IPS-18c (cell line): Measurements from ENCODE around the gene EVX1.

Experiments used
- H3K4me3 ChIP-seq: 2 replicates; pipeline ENCODE4 v1.7.0; 2013; ENCODE audit warnings: low read depth, mild to moderate bottlenecking, low read length, moderate library complexity; ENCODE audit not compliant: insufficient read depth
- H3K9me3 ChIP-seq: one replicate; pipeline ENCODE4 v1.6.1; 2013; ENCODE audit warnings: mild to moderate bottlenecking, low read length, moderate library complexity; ENCODE audit not compliant: control insufficient read depth, insufficient read depth

The EVX1 gene

DNA sequence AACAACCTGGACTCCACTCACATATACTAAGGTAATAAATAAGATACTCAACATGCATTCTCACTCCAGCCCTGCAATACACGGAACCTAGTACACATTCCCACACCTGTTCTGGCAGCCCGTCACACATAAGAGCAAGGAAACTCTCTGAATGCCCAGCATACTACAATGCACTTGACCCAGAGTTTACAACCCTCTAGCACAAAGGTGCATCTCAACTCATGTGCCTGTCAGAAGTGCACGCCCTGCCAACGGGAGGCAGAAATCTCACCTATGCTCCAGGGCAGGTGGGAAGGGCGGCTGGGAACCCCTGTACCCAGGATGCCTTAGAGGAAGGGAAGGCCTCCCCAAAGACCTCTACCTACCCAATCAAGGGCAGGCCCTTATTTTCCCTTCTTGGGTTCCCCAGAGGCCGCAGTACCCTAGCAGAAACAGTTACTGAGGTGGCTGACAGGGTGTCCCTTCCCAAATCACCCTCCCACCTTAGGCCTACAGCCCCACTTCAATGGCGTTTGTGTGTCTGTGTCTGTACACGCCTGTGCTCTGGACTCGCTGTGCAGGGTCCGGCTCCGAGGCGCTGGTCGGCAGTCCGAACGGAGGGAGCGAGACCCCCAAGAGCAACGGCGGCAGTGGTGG, 2.0 kb downstream of the EVX1 start:
- peaks cover 7% of the 10 kb centered on the region for H3K9me3 ChIP-seq
- no peak overlapping the region for H3K4me3 ChIP-seq

DNA sequence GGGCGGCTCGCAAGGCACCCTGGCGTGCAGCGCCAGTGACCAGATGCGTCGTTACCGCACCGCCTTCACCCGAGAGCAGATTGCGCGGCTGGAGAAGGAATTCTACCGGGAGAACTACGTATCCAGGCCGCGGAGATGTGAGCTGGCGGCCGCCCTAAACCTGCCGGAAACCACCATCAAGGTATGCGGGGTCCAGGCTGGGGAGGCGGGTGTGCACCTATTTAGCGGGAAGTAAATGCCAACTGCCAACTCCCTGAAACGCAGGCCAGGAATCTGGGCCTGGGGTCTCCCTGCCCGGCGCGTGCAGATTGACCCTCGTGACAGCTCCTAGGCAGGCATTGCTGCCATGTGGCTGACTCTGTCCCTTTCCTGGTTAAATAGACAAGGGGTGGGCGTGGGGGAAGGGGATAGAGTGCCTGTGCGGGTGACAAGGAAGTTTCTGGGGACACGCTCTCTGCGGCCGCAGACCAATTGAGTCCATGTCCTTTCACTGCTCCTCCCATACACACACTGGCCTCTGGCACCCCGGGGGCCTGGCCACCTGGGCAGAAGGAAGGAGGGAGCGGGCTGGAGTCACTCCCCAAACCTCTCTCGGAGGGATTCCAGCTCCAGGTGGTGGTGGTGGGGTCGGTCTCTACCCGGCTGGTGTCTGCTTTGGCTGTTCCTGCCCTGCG, 2.7 kb downstream of the EVX1 start:
- Histone ChIP-seq H3K9me3 (peaks cover 5% of the 10 kb centered on the region), H3K4me3 (peak overlapping the region; percentile 43; the same call in 1 of the 2 replicates)

DNA sequence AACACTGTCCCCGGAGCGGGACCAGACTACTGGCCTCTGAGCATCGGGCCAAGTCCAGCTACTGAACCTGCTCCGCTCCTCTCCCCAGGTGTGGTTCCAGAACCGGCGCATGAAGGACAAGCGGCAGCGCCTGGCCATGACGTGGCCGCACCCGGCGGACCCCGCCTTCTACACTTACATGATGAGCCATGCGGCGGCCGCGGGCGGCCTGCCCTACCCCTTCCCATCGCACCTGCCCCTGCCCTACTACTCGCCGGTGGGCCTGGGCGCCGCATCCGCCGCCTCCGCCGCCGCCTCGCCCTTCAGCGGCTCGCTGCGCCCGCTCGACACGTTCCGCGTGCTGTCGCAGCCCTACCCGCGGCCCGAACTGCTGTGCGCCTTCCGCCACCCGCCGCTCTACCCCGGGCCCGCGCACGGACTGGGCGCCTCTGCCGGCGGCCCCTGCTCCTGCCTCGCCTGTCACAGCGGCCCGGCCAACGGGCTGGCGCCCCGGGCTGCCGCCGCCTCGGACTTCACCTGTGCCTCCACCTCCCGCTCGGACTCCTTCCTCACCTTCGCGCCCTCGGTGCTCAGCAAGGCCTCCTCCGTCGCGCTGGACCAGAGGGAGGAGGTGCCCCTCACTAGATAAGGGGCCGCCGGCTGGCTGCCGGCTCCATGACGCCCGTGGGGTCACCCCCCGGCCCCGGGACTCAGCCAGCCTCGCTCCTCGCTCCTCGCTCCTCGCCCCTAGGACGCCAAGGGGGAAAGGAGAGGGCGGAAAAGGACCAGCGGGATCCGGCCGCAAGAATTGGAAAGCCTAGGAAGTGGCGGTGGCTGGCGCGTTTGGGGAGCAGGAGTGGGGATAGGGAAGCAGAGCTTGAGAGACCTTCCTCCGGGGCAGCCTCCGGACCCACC, 3.4 kb downstream of the EVX1 start:
- peaks cover 5% of the 10 kb centered on the region for H3K9me3 ChIP-seq
- peak overlapping the region; percentile 43 for H3K4me3 ChIP-seq

DNA sequence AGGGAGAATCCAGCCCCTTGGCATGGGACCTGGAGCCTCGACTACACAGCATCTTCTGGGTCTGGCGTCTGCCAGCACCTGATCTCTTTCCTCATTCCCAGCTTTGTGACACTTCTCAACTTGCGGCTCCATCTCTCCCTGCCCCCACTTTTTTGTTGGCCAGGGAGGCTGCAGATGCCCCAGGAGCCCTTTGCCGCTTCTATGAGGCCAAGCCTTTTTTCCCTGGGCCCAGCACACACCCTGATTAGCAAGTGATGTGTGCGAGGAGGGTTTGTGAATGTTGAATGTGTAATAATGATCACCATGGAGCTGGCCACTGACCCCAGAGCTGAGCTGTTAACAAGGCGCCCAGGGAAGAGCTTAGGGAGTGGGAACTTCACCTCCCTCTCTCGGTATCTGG, 4.4 kb downstream of the EVX1 start:
- H3K9me3 ChIP-seq = peaks cover 5% of the 10 kb centered on the region
- no peak overlapping the region for H3K4me3 ChIP-seq

DNA sequence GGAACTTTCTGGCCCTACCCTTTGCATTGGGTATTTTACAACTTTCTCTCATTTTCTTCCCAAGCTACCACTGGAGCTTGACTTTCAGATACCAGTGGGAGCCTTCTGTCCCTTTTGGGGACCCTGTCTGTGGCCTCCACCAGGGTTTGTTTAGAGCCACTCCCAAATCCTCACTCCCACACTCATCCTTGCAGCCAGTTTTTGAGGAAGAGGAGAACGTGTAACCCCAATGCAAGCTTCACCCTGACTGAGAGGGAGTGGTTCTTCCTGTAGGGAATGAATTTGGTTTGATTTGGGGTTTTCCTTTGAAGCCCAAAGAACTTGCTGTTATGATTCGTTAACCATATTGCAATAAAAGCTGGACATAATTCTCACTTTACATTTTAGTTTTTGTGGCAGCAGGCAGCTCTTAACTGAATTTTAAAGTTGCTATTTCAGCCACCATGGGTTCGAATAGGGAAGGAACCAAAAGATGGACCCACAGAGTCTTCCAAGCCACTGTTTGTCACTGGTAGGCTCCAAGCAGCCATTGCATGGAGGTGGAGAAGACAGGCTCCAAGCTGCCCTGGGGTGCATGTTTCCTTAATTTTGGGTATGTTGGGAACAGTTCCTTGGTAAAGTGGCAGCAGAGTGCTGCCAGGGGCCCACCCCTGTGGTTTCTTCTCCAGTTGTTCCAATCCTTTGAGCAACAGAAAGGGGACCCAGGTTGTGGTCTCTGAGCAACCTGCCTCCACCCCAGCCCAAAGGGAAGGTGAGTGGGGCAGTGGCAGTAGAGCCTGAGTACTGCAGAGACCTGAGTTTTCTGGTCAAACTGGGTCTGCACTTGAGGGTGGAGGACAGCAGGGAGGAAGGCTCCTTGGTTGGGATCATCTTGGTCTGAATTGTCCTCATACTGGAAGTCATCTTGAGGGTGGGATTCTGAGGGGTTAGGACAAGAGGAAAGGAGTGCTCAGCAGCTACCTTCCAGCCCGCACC, 5.1 kb downstream of the EVX1 start:
- no peak overlapping the region for H3K4me3 ChIP-seq
- H3K9me3 ChIP-seq = peaks cover 5% of the 10 kb centered on the region

DNA sequence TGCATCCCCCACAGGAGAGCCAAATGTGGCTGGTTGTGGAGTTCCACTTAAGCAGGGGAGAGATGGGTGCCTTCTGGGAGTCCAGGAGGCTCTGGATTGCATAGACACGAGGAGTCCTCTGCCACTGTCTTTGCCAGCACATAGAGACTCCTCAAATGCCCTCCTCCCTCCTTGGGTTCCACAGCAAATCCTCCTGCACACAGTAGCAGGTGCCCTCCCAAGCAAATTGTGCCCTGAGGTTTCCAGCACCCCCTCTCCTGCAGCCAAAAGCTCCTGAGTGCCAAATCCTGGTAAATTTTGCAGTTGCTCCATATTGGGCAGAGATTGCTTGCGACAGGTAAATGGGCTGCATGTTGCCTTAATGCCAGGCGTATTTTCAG, 5.8 kb downstream of the EVX1 start:
- Histone ChIP-seq H3K9me3 (peaks cover 5% of the 10 kb centered on the region), H3K4me3 (no peak overlapping the region)

DNA sequence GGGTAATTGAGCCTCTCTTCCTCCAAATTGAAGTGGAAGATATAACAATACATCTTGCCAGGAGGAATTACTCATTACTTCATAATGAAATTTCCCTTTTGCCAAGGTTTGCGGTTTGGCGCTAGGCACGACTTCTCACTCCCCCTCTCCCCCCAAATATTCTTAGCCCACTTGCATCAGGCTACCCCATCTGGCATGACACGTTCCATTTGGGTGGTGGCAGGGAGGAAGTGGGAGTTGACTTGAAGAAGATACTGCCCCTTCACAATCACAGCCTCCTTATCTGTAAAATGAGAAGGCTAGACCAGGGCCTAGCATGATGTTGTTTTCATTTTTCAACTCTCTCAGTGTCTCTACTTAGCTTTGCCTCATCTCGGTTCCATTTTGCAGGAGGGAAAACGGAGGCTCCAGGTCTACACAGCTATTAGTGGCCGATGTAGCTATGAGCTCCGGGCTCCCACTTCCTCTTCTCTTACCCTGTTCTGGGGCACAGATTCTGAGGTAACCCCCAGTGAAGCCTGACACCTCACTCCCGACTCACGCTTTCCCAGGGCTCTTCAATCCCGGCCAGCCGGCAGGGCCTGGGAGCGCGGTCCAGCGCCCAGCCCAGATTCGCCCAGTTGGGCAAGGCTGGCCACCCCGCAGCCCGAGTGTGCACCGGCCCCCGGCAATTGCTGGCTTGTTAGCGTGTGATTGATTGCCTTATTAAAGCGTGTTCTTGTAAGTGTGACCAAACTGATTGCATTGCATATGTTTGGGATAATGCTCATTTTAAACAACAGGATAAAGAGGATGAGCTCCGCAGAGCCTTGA, 6.5 kb downstream of the EVX1 start:
- H3K9me3 ChIP-seq = peaks cover 5% of the 10 kb centered on the region
- no peak overlapping the region for H3K4me3 ChIP-seq

DNA sequence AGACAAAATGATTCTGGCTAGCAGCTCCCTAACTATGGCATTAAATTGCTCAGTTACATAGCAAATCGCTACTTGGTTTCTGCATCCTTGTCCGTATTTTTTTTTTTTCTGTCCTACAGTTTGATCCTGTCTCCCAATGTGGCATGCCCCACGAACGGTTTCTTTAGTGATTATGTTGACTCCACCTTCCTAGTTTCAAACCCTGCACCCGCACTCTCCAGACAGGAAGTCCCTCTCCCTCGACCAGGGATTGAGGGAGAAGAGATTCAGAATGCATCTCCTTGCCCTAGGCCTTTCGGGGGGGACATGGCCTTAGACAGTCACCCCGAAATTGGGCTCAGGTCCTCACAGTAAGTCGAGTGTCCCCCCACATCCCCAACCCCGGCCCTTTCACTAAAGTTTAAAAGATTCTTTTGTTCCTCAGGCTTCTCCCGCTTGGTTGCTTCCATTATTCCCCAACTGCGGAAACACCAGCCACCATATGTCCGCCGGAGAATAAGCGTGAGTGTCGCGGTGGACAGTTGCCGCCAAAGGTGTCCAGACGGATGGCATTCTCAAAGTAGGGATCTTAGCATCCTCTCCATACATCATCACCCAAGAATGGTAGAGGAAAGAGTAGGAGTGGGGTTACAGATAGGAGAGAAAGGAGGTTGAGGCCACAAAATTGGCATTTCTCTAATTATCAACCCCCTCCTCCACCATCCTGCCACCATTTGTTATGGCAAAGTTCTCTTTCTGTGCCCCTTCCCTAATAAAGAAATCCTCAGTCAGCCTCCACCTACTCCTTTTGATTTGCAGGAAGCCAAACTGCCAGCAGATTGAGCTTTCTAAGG, 7.3 kb downstream of the EVX1 start:
- H3K9me3 ChIP-seq = peaks cover 5% of the 10 kb centered on the region

DNA sequence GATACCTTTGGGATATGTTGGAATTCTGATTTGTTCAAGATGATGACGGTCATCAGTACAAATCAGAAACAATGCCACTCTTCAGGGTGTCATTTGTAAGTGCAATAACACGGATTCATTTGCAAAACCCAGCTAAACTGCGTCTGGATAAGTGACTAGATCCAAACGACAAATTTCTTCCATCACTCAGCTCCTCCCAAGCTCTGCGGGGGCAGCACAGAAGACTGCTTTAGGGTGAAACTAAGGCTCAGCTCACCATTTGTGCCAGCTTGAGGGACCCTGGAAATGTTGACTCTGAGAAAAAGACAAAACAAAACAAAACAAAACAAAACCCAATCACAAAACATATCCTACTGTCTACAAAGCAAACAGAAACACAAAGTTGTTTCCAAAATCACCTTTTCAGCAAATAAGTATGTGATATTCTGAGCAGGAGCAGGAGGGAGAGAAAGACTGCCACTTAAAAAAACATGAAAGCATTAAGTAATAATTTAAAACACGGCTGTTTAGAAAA, 8.0 kb downstream of the EVX1 start:
- Histone ChIP-seq H3K4me3 (no peak overlapping the region), H3K9me3 (peaks cover 5% of the 10 kb centered on the region)

More for the DNA sequence above, 7.3 kb downstream of the EVX1 start:
- no peak overlapping the region for H3K4me3 ChIP-seq

DNA sequence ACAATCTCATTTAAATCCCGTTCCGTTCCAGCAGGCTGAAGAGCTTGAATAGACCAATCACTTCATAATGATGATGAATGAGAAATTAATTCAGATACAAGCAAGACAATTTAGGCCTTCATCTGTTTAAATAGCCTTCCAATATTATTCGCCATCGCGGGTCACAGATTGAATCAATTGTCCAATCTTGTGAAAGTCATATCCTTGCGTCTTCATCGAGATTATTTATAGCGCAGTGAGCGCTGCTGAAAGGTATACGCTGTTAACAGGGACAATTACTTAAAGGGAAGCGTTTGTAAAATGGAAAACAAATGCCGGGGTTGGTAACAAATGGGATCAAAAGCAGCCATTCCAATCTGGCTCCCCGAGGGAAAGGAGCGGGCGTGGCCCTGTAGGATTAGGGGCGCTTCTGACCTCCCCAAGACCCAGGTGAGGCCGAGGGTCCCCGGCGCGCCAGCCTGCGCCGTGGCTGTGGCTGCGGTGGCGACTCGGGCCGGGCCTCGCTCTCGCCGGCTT, 8.6 kb downstream of the EVX1 start:
- H3K9me3 ChIP-seq = peaks cover 4% of the 10 kb centered on the region
- peak overlapping the region; percentile 38 for H3K4me3 ChIP-seq

DNA sequence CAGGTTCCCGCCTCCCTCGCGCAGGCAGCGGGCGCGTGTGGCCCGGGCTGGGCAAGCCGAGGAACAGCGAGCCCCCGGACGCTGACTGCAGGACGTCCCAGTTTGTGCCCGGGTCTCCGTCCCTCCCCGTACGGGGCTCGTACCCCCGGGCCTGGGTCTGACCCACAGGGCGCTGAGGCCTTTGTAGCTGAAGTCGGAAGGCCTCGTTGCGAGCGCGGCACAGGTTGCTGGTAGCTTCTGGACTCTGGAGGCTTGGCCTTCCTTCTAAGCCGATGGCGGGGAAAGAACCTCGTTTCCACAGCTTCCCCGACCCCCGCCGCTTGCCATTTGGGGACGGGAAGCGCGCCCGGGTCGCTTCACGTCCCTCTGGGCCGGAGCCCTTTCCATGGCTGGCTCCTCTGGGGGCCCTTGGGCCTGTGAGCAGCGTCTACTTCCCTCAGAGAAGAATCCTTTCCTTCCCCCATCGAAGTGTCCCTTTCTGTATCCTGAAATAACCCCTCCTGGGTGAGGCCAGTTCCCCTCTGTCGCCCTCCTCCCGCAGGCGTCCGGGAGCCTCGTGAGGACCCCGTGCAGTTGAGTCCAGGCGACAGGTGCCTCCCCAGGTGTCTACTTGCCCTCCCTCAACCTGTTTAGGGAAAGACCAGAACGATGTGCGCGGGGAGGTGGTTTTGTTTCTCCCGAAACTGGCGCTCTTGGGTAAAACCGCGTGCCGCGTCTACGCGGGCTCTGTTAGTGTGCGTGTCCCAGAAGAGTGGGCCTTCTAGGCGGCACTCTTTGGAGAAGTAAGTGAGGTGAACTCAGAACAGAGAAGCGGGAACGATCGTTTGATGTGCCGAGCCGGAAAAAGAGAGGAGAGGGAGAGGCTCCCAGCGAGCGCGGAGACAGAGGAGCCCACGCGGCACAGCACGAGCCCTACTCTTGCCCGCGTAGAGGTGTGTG, 9.3 kb downstream of the EVX1 start:
- Histone ChIP-seq H3K9me3 (no peaks in the 10 kb centered on the region), H3K4me3 (peak overlapping the region; percentile 38)

DNA sequence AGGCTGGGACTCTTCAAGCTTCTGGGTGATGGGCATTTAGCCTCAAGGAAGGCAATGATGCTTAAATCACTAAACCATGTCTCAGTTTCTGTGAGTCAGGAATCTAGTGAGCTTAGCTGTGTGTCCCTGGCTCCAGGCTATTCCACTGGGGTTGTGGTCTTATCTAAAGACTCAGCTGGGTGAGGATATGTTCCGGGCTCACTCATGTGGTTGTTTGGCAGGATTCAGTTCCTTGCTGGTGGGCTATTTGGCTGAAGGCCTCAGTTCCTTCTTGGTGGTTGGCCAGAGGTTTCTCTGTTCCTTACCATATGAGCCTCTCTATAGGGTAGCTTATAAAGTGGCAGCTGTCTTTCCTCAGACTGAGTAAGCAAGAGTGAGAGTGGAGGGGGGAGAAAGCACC, 12.0 kb downstream of the EVX1 start:
- Histone ChIP-seq H3K9me3 (no peaks in the 10 kb centered on the region), H3K4me3 (no peak overlapping the region)

DNA sequence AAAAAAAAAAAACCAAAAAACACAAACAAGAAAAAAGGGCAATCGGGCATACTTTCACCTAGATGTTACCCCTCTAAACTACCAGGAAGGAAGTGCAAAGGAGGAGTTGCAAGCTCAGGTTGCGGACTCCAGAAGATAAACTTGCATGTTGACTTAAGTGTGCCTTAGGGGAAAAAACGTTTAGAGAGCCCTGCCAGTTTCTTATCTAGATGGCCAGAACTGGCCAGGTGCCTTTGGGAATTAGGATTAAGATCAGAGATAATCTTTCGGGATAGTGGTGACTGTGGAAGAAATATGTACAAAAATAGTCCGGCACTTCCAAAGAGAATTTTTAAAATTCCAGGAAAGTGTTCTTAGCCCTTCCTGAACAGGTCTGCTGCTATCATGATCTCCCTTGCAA, 17.6 kb downstream of the EVX1 start:
- no peaks in the 10 kb centered on the region for H3K9me3 ChIP-seq
- no peak overlapping the region for H3K4me3 ChIP-seq

DNA sequence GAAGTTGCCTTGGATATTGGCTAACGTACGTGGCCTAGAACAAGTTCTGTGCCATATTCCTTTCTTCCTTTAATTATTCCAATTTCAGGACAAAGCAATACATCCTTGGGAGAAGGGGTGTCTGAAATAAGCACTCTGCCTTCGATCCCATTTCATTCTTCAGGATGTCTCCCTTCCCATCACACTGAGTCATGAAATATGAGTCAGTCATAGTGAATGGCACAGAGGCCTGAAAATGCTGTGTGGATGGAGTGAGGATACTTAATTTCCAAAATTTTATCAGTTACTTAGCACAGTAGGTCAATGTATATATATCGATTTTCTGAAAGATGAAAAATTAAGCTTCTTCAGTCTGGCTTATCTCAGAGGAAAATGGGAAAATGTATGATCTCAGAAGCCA, 19.5 kb downstream of the EVX1 start:
- H3K4me3 ChIP-seq = no peak overlapping the region
- H3K9me3 ChIP-seq = no peaks in the 10 kb centered on the region
